ENCODE measurements around the gene SYP. TPM values are rescaled to one million over a fixed set of nuclear protein-coding genes. Genes with fewer than 3 reads are reported as not detected.

The SYP gene
- total RNA-seq, 1 experiment from 2014 or later = 8.7 TPM

DNA sequence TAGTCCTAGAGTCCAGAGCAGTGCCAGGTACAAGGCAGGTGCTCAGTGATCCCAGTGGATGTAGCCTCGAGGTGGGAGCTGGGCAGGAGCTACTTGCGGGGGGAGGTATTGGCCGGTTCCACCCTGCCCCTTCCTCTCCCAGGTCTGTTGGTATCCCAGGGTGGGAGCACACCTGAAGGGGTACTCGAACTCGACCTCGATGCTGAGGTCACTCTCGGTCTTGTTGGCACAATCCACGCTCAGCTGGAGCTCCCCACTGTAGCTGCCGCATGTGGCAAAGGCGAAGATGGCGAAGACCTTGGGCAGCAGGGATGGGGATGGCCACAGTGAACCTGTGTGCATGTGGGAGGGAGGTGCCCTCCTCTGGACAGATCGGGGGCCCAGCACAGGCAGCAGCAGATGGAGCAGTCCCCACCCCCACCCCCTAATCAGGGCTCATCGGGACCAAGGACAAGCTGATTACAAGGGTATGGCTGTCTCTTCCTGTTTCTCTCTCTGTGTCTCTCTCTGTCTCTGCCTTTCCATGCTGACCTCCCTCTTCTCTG is 2.4 kb downstream of the SYP start:
- no peak for DNase-seq (ENCODE audit: low spot score)
- in situ Hi-C loops (cut with HindIII; ENCODE audit: low sequenced_read_pairs) = no loop called here

DNA sequence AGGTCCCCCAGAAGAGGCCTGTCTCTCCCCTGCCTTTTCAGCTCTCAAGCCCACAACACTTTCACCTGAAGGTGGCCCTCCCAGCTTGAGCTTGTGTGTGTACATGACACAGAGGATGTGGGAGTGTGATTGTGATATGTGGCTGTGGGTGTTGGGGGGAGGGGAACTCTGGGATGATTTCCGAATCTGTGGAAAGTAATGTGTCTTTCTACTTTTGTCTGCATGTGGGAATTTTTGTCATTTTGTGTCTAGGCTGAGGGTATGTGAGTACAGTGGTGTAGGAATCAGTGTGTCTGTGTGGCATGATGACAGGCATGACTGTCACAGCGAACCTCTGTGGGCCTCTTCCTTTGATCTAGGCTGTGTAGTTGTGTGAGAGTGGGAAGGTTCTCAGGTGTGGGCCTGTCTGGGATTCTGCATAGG is 6.4 kb downstream of the SYP start:
- no peak for DNase-seq (ENCODE audit: low spot score)
- in situ Hi-C loops (cut with HindIII; ENCODE audit: low sequenced_read_pairs) = no loop called here

DNA sequence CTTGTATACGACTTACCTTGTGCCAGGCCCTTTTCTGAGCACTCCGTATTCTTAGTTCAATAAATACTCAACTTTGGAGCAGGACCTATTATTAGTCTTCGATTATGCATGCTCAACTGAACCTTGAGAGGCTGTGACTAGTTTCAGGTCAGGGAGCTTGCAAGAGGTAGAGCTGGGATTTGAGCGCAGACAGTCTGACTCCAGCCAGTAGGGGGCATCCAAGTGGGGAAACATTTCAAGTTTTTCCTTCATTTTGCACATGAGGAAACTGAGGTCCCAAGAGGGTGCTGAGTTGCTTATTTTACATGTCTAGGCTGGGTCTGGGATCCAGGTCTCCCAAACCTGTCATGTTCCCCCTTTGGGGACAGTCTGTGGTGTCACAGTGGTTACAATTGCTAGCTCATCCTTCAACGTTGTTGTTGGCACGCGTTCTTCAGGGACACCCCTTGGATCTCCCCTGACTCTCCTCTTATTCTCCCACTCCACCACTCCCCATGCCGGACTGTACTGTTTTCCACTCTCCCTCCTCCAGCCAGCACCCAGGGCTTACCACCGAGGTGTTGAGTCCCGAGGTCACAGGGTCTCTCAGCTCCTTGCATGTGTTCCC is 7.2 kb downstream of the SYP start:
- DNase-seq (ENCODE audit: low spot score) = peak; percentile 52
- in situ Hi-C loops (cut with HindIII; ENCODE audit: low sequenced_read_pairs) = no loop called here

DNA sequence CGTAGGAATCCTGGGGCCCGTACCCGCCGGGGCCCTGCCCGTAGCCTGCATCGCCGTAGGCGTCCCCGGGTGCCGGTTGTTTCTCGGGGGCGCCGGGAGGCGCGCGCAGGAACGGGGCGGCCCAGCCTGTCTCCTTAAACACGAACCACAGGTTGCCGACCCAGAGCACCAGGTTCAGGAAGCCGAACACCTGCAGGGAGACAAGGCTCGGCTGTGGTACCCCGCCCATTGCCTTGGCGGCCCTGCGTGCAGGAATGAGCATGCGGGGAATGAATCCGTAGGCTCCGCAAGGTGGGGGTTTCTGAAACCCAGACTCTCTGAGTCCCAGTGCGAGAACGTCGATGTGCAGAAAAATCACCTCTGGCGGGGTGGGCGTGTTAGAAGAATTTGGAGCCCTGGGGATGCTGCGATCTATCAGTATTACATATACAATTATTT is 8.4 kb downstream of the SYP start:
- in situ Hi-C loops (cut with HindIII; ENCODE audit: low sequenced_read_pairs) = no loop called here
- no peak for DNase-seq (ENCODE audit: low spot score)

- peak; percentile 99 for DNase-seq (ENCODE audit: low spot score)
- in situ Hi-C loops (cut with HindIII; ENCODE audit: low sequenced_read_pairs) = no loop called here
Measured at GRCh38 chrX:49190821-49191573, 9.0 kb downstream of the SYP start.

GRCh38 chrX:49189606-49190005 is 10.4 kb downstream of the SYP start:
- in situ Hi-C loops (cut with HindIII; ENCODE audit: low sequenced_read_pairs) = no loop called here
- no peak for DNase-seq (ENCODE audit: low spot score)

DNA sequence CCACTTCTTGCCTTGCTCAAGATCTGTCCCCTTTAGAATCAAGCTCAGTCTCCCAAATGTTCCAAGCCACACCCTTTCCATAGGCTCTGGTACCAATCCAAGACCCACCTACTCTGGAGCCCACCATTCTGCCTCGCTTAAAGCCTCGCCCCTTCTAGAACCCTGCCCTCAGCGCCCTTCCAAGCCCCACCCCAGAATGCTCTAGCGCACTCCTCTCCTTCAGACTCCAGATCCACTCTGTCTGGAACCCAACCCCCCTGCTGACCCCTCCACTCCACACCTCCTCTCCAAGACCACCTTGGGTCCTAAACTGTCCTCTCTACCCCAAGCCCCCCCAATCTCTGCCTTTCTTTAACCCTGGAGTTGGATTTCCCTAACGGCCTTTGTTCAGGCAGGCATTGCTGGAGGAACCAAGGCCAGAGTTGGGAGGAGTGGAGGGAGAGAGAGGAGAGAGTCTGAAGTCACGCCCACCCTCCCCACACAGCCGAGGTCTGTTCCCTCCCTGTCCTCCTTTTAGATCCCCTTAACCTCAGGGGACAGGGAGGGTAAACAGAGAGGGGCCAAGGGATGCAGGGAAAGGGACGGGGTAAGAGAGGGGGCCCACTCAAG is 11.4 kb downstream of the SYP start:
- in situ Hi-C loops (cut with HindIII; ENCODE audit: low sequenced_read_pairs) = no loop called here
- DNase-seq (ENCODE audit: low spot score) = no peak

DNA sequence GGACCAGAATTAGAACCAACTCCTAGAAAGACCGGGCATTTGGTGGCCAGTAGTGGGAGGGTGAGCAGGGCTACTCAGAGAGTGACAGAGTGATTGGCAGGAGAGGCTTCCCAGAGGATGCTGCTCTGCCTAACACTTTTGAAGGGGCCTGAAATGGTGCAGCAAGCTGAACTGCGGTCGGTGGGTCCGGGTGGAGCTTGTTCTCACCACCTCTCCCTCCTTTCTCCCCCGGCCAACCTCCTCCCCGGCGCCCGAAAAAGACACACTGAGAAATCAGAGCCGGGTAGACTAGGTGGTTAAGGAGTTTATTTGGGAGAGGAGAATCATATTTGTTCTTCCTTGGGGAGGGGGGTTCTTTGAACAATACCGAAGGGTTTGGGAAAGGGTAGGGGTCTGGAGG is 12.5 kb downstream of the SYP start:
- in situ Hi-C loops (cut with HindIII; ENCODE audit: low sequenced_read_pairs) = no loop called here
- no peak for DNase-seq (ENCODE audit: low spot score)

DNA sequence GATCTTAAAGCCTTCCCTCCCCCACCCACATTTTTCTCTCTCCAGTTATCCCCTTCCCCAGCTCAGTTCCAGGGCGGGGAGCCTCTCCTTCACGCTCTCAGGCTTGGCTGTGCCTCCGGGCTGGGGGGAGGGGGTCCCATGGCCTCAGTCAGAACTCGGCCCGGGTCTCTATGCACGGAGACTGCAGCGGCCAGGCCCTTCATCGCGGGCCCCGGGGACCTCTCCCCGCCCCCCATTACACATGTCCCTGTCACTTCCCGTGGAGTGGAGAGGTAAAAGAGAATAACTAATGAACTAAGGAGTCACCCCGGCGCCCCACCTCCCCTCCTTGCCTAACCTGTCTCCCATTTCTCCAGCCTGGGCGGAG is 13.0 kb downstream of the SYP start:
- in situ Hi-C loops (cut with HindIII; ENCODE audit: low sequenced_read_pairs) = no loop called here
- no peak for DNase-seq (ENCODE audit: low spot score)

- in situ Hi-C loops (cut with HindIII; ENCODE audit: low sequenced_read_pairs) = no loop called here
- peak; percentile 41 for DNase-seq (ENCODE audit: low spot score)
Measured at GRCh38 chrX:49186125-49187027, 13.6 kb downstream of the SYP start, which contains the start of gene PRICKLE3. TSS of gene PRICKLE3 (minus strand) at chrX:49186373. CDS start at chrX:49186297, 76 bp downstream.

DNA sequence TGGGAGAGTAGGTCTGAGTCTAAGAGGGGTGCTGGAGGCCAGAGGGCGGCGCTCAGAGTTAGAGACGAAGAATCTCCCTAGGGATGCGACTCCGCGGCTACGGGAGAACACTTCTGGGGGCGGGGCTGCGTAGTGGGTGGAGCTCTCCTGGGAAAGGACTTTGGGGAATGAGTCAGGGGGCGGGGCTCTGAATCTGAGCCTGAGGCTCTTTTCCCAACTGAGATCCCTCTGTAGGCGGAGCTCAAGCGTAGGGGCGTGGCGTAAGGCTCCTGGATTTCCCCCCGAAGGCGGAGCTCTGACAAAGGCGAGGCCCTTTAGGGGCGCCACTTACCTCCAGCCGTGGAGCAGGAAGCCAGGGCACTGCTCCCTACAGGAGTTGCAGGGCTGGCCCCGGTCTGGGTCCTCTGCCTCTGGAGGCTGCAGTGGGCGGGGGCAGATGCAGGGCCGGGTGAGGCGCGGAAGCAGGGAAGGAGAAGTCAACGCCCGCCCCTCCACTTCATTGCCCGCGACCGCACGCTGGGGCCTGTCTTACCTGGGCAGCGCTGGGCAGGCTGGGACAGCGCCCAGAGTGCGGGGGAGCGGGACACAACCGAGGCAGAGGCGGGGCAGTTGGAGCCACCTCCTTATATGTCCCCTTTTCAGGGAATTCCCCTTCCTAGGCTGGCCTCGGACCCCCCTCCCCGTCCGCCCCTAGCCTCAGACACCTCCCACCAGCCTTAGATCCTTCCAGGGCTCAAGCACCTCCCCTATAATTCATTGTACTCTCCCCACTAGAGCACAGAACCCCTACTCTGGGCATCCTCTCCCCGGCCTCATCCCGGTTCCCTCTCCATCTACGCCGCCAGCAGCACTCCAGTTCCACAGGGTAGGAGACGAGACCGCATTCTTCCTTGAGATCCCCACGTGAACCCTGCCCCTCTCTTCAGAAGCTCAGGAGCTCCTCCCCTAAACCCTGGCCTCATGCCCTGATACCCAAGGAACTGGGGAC is 15.4 kb downstream of the SYP start:
- in situ Hi-C loops (cut with HindIII; ENCODE audit: low sequenced_read_pairs) = no loop called here
- DNase-seq (ENCODE audit: low spot score) = peak; percentile 79

DNA sequence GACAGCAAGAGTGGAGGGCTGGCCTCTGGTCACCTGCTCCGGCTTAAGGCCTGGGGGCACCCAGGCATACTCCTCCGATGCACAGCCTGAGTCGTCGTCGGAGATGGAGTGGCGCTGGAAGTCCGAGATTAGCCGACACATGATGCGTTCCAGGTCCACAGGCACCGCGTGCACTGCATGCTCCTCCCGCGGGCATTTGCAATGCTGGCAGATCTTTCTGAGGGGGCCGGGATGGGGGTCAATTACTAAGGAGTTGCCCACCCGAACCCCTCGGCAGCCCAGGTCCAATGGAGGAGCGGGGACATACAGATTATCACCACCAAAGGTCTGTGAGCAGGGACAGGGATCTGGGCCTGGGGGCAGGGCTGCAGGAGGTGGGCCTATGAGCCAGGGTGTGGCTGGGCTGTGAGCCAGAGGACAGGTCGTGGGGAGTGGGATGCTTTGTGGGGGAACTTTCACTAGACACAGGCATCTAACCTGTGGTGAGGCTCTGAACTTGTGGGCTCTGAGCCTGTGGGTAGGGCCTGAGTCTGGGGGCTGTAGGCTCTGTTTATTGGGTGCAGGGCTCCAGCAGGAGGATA is 16.2 kb downstream of the SYP start:
- in situ Hi-C loops (cut with HindIII; ENCODE audit: low sequenced_read_pairs) = no loop called here
- DNase-seq (ENCODE audit: low spot score) = no peak

GRCh38 chrX:49179358-49179757 is 20.6 kb downstream of the SYP start:
- in situ Hi-C loops (cut with HindIII; ENCODE audit: low sequenced_read_pairs) = no loop called here
- DNase-seq (ENCODE audit: low spot score) = no peak

- DNase-seq (ENCODE audit: low spot score) = no peak
- in situ Hi-C loops (cut with HindIII; ENCODE audit: low sequenced_read_pairs) = no loop called here
Measured at GRCh38 chrX:49178537-49178936, 21.5 kb downstream of the SYP start.

DNA sequence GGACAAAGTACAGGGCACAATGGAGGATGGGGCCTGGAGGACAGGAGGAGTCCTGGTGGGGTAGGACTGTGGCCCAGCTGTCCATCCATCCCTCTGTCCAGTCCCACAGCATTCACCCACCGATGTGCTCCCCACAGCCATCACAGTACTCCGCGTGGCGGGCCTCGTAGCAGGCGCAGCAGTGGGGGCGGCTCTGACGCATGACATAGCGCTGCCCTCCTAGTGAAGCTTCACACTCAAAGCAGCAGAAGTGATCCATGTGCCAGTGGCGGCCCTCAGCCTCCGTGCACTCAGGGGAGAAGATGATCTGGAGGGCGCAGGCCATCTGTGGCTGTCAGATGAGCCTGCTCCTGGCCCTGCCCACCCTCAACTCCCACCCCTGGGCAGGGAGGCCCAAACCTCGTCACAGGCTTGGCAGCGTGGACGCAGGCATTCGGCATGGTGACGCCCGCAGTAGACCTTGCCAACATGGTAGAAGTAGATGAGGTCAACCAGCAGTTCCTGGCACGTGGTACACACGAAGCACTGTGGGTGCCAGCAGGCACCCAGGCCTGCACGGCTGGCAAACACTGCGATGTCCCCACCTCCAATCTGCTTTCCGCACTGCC is 22.0 kb downstream of the SYP start:
- DNase-seq (ENCODE audit: low spot score) = no peak
- in situ Hi-C loops (cut with HindIII; ENCODE audit: low sequenced_read_pairs) = no loop called here

GRCh38 chrX:49177338-49177833 is 22.6 kb downstream of the SYP start:
- in situ Hi-C loops (cut with HindIII; ENCODE audit: low sequenced_read_pairs) = no loop called here
- DNase-seq (ENCODE audit: low spot score) = no peak

Data from G401 (cell line).